GM04503 (cell line): ENCODE data around the gene KCNMA1.
A peak's percentile ranks its signal among the peaks of the same experiment; 100 is the strongest.

Source experiments
- DNase-seq: peaks from one replicate; pipeline ENCODE4 v3.0.0-alpha.2; 2012; ENCODE audit warnings: low read depth

KCNMA1 gene

DNA sequence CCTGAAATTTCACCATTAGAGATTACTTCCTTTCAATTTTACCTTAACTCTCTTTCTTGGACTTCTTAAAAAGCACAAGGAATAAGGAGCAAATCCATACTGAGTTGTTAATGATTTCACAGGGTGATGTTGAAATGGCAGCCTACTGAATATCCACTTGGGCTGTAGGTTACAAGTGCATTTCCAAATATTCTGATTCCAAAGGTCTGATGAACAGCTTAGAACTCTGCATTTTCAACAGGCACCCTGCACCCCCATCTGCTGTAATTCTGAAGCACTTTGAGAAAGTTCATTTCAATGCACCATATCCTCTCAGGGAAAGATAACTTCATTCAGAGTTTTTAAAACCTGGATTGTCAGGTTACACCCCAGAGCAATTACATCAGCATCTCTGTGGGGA lies 368.4 kb downstream of the KCNMA1 start:
- DNase-seq, result no peak

DNA sequence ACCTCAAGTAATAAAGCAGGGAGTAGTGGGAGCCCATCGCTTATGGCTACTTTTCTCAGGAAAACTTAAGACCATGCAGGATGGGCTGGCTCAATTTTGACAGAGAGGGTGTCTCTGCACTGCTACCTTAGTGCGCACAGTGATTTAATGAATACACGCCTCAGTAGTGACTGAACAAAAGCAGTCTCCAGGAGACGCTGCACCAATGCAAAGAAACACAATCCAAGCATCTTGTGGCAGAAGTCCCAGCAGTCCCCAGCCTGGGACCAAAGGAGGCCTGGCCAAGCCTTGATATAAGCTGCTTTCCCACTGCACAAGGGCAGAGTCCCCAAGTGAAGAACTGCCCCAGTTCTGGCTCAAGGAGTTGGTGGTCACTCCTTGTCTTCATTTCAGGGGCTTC lies 368.9 kb downstream of the KCNMA1 start:
- no peak for DNase-seq

DNA sequence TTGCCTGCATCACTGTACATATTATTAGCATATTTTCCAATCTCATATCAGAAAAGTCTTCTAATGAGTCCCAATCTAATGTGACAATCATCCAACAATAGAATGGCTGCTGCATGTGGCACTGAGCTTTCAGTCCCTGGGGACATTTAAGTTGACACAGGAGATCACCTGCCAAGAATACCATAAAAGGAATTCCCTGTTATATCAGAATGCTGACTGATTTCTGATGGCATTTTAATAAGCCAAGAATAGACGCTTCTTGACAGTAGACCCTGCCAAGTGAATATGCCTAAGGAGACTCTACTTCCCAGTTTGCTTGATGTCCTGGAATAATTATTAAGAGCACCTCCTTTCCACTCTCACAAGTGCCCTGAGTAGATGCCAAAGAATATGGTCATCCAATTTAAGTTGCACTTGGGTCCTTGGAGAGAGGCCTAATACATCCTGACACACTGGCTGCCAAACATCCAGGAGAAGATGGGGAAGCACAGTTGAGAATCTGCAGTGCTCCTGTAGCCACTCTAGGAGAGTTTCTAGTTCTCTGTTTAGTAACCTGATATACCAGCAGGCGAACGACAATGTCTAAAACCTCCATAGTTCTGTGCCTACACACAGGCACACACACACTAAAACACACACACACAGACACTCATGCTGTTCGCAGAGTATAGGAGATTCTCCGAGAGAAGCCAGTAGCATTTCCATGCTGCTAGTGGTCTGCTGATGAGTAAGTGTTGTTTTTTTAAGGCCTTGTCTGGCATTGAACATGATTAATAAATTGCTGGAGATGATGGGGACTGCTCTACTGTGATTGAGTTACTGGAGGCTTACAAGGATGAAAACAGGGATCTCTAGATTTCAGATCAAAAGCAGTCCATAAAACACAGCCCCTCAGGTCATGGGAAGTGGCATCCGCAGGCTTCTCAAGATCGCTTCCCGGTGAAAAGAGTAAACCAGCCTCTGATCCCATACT lies 369.6 kb downstream of the KCNMA1 start:
- no peak for DNase-seq

DNA sequence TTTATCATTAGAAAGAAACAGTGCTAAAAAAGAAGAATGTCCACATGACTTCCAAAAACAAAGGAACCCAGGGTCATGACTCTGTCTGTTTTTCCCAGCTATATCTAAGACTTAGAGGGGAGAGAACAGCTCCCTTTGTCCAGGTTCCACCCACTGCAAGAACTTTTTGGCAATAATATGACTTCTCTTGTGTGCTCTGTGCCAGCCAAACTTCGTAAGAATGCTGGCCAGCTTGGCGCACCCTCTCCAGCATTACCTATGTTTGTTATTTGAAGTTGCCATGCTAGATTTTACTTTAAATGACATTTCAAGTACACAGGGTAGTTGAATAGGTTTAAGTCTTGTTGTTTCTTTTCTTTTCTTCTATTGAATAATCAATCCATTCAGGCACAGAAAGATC lies 371.4 kb downstream of the KCNMA1 start:
- DNase-seq, result no peak

DNA sequence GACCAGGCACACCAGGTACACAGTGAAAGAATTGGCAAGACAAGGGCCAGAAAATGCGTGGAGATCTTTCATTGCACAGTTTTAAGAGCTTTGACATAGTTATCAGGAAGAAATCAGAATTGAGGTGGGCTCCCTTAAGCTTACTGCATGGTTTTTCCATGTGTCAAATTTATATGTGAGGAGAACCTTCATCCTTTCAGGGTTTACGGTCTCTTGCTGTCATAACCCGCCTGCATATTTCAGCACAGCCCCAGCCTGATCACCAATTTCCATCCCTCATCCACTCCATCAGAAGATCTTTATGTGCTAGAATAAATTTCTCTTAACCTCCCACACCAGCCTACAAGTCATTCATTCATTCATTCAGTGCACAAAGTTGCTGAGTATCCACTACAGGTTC lies 373.1 kb downstream of the KCNMA1 start:
- no peak for DNase-seq

DNA sequence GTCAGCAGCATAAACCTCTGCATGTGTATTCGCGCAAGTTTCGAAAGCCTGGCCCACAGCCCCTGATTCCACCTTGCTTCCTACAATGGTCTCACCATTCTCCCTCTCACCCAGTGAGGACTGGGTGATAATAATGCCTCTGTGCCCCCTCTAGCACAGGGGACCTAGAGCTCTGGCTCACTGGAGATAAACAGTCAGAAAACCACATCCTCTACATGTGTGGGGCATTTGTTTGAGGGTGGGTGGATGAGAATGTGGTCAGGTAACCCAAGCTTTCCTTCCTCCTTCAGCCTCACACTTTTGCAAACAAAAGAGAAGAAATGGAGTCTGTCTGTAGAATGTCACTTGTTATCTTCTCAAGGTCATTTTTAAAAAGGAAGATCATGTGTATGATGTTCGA lies 373.5 kb downstream of the KCNMA1 start:
- DNase-seq, result no peak

DNA sequence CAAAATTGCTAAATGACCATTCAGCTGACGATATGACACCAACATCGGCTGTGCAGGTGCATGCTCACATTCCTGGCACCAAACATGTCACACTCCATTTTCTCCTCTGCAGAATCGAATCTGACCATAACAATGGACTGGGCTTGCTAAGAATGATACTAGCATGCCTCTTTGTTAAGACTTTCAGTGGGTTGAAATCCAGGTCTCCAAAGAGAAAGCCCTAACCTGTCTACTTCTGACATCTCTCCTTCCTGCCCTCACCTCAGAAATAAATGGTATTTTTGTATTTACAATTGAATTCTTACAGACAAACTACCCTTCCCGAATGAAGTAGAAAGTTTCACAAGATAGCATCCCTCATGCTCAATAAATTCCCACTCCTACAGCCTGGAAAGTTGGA lies 373.9 kb downstream of the KCNMA1 start:
- DNase-seq, result no peak

DNA sequence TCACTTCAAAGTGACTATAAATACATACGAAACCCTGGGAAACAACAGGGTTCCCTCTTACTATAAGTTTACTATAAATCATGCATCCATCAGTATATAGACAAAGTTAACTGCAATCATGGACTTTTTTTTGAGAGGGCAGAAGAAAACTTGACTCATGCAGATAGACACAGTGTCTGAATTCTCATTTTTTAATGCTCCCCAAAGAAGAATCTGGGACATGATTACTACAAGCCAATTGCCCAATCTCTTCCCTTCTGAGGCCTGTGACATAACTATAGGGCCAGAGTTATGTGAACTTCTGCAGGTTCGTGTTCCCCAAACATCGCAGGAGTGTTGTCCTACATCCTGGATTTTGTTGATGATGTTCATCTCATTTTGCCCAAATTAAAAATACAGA lies 376.5 kb downstream of the KCNMA1 start:
- DNase-seq, result no peak

DNA sequence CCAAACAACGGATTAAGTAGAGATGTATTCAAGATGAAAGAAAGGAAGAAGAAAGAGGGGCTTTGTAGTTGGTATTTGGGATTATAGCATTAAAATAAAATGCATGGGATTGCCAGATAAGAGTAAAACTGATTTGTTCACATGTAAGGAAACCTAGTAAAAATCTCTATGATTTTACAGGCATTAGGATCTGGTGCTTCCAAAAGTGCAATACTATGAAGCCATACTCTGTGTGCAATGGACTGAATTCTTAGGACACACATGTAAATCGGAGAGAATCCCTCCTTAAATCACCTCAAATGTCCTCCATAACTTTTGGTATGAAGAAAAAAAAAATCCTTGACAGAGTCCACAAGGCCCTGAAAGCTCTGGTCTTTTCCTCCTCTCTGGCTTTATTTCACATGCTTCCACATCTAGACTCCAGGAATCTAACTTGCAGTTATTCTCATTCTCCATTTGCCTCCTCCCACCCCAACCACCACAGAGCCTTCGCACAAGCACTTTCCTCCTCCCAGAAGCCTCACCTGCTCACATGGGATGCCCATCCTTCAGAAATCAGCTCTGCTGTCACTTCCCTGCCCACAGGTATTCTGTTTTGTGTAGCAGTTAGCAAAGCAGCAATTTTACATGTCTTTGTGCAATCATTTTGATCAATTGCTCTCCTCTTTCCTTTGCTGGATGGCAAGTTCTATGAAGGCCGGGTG lies 378.3 kb downstream of the KCNMA1 start:
- DNase-seq, result no peak

DNA sequence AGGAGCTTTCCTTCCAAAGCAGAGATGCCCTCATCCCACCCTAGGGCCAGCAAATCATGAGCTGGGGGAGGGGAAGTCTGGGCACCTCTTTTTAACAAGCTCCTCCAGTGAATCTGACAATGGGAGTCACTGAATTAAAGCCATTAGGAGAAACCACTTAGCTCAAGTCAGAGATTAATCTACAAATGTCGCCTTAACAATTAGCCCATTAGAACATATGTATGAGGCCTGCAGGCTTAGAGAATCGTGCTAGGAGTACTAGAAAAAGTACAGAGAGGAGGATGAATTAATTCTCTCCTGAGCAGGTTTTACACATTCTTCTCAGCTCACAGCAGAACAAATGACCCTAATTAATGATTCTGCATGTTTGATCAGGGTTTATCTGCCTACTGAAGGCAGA lies 381.3 kb downstream of the KCNMA1 start:
- no peak for DNase-seq

DNA sequence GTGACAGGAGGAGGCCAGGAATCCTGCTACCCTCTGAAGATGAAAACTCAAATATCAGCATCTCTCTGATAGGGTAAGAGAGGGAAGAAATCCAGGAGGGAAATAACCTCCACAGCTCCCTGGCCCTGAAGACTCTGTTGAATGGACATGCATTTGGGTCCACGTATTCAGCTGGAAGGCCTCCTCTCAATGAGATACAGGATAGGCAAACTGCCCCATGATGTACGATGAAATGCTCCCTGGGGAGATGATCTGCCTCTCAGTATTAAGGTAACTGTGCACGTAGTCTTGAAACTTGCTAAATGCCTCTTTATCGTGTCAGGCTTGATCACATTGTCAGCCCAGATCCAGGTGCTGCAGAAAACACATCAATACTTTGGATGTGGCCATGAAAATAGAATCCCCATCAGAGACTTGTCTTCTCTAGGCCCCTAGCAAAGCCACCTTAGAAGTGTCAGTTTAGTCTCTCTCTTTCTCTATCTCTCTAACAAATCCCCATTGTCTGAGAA lies 384.0 kb downstream of the KCNMA1 start:
- no peak for DNase-seq

DNA sequence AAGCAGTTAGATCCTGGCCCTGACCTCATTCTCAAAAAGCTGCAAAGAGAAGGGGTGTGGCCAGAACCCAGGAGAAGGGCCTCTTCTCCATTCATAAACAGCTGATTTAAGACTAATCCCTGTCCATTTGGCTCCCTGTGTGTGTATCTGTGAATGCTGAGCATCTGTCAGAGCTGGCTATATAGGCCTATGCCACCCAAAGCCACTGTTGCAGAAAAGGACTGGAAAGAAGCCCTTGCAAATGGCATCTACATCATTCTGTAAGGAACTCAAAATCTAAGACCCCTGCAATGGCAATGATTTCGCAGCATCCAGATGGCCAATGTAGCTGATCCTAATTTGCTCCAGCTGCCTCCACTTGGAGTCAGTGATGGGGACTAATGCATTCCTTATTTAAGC lies 384.5 kb downstream of the KCNMA1 start:
- DNase-seq, result no peak

DNA sequence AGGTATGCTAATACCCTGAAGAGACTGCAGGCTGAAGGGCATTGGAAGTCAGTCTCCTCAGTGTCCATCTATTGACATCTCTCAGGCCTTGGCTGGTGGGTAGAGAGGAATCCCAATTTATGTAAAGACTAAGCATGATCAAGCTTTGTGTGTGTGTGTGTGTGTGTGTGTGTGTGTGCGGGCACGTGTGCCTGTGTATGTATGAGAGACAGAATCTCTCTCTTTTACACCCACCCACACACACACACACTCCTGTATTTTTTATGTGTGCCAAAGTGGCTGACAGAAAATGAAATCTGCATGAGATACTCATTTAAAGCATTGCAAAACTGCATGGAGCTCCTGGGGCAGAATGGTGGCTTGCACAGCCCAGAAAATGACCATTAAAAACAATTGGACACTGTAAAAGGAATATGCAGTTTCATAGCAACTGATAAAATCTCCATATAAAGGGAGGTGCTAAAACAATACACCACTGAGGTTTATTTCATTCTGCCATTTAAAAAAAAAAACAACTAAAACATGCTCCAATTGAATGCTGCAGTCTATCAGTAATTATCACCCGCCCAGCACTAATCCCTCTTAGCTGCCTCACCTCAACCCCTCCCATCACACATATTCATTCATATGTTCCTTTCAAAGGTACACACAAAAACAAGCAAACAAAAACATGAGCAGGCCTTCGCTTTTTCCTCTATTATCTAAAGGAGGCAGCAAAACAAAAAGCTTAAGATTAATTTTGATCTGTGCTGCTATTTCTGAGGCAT lies 385.0 kb downstream of the KCNMA1 start:
- no peak for DNase-seq

DNA sequence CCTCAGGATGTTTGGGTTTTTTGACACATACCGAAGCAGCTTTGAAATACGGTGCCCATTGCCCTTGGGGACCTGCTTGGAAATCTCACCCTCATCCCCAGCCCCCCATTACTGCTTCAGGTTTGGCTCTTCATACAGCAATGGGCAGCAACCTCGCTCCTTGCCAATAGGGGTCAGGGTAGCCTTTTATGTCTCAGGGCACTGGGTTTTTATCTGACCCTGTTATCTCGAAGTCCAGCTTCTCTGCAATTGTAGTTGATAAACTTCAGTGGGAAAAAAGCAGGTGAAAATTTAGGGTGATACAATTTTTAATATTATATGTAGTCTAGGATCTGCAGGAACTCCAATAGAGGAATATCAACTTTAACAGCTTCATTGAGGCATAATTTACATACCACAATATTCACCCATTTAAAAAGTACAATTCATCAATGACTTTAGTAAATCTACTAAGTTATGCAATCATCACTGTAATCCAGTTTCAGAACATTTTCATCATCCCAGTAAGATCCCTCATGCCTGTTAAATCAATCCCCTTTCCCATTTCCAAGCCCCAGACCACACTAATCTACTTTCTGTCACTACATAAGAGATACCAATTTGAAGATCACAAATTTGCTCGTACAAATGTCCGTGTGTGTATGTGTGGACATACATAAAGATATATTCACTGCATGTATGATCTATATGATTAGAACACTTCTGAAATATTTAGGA lies 386.2 kb downstream of the KCNMA1 start:
- no peak for DNase-seq

DNA sequence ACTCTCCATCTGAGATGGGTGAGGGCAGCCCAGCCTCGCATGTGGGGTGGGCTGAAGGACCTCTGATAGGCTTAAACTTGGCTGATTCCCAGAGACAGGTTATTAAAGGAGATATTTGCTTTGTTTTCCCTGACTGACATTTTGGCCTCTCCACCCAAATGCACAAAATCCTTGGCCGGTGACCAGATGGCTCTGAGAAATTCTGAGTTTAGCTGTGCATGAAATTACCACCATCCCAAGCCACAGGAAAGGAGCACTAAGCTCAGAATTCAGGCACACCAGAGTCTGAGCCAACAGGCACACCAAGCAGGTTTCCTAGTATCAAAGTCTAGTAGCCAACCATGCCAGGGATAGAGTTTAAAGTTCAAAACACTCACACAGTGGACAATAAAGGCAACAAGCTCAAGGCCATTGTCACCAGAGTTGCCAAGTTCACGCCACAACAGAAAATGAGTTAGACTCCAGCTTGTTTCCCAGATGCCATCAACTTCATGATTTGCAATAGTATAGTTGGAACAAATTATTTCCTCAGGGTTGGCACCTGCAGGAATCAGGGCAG lies 387.6 kb downstream of the KCNMA1 start:
- no peak for DNase-seq

DNA sequence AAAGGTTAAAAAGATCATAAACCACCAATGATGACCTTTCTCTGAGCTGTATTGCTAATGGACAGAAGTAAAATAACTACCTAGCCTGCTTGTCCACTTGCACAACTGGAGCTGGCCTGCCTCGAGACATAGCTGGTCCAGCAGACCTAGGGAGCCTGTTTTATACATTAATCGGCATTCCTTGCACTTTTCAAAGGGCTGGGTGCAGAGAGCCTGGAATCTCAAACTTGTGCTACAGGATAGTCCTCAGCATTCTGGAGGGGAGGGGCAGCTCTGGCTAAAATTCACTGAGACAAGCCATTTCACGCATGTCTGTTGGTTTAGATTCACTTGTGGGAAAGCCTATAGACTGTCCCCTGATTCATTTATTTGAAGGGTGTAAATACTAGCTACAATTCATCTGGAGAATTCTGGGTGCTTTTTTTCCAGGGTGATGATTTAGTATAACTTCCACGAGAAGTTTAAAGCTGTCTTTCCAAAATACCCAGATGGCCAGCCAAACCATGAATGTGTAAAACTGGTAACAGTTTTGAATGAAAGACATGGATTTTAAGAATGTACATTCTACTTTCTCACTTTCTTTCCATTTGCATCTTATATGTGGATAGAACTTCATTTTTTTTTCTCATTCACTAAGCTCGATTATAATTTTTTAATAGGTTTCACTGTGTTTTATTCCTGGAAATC lies 389.4 kb downstream of the KCNMA1 start:
- DNase-seq, result no peak

DNA sequence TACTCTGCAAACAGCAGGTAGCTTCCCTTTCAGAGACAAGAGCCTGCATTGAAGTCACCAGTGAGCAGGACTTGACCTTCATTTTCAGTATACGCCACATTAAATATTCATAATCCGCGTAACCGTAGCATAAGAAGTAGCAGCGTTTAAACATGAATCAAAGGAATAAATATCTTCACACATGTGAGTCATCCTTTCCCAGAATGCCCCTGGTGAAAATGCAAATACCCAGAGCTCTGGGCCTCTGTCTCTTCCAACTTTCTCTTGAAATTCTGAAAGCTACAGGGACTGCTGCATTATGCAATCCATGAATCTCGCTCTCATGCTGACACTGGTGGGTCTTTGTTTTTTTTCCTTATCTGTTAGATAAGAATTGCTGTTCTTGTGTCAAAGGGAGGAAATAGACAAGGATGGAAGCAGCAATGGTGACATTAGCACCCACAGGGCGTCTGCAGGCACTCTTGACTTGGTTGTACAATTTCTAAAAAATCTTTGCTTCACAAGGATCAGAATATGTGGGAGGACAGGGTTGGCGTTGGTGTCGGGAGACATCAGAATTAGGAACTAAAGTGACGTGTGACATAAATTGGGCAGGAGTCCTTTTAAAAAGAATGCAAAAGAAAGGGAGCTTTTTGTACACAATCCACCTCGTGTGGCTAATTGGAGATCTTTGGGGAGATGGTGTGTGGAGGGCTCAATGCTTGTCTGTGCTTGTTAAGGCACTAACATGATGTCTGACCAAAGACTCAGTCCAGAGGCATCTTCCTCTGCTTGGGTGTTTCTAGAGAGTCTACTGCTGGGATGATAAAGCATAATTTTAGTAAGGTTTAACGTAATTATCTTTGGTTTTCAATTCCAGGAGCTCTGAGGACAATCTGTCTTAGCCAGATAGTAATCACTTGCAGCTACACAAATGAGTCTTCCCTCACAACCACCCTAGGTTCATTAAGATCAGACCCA lies 390.3 kb downstream of the KCNMA1 start:
- DNase-seq, result no peak

DNA sequence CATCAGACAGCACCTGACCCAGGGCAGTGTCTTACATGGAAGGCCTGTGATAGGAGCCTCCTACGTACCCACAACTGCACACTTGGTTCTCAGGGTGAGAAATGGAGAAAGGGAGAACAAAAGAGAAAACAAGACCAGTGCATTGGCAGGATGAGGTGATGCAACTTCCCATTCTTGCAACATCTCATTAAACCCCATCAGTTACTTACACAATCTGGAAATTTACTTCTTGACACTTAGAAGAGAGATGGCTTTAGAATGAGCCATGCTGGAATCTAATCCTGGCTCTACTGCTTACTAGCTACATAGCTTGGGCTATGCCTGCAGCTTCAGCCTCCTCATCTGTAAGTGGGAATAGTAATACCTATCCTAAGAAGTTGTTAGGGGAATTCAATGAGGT lies 391.7 kb downstream of the KCNMA1 start:
- peak; percentile 61 for DNase-seq

DNA sequence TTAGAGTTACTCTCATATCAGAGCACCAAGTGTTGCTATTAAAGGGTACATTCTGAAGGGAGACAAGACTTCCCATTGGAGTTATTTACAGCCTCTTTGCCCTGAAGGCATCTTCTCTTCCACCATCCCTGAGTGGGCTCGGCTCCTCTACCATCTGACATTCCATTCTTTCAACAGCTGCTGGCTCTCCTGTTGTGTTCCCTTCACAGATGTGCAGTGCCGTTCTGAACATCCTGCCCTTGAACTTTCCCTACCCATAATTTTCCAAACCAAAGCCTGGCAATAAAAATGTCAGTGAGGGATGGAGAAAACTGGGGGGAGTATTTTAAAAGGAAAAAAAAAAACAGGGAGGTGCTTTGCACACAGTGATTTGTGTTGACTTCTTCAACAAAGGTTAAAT lies 392.9 kb downstream of the KCNMA1 start:
- no peak for DNase-seq

DNA sequence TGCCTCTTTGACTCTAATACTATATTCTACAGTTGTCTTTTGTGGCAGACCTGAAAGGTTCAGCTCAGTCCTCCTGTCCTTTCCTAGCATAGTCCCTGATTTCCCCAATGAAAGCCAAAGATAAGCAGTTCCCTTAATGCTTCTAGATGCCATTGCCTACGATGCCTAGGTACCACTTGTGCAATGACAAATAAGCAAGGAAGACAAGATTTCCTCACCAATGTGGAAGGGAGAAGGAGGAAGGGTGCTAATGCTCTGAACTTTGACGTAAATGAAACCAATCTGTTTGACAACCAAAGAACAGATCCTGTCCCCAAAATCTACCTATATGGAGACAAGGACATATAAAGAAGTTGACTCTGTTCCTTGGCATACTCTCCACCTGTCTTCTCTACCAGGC lies 393.3 kb downstream of the KCNMA1 start:
- DNase-seq, result no peak
